ENCODE data around the gene GSTM3.

- TF ChIP-seq, protein P1, sequence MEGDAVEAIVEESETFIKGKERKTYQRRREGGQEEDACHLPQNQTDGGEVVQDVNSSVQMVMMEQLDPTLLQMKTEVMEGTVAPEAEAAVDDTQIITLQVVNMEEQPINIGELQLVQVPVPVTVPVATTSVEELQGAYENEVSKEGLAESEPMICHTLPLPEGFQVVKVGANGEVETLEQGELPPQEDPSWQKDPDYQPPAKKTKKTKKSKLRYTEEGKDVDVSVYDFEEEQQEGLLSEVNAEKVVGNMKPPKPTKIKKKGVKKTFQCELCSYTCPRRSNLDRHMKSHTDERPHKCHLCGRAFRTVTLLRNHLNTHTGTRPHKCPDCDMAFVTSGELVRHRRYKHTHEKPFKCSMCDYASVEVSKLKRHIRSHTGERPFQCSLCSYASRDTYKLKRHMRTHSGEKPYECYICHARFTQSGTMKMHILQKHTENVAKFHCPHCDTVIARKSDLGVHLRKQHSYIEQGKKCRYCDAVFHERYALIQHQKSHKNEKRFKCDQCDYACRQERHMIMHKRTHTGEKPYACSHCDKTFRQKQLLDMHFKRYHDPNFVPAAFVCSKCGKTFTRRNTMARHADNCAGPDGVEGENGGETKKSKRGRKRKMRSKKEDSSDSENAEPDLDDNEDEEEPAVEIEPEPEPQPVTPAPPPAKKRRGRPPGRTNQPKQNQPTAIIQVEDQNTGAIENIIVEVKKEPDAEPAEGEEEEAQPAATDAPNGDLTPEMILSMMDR (IDR thresholded peaks at IDR 0.05): no peak
- no peak for TF ChIP-seq POLR2A (IDR thresholded peaks at IDR 0.05)
Observed at GRCh38 chr1:109786112-109786480, 45.3 kb upstream of the GSTM3 start.
